Fibroblast of peridontal ligament (primary cell): Measurements from ENCODE around the gene B3GNT2.
"Not testable (repeated sequence)": the region's sequence is repeated elsewhere in the genome, so short reads cannot be mapped to it uniquely, and the experiment has no call there.

Experiments used
- DNase-seq: peaks from one replicate; pipeline ENCODE4 v3.0.0-alpha.2; 2010; ENCODE audit errors: extremely low read depth

The B3GNT2 gene

GRCh38 chr2:62234755-62235655 lies 39.1 kb downstream of the B3GNT2 start:
- DNase-seq, result no peak

DNA sequence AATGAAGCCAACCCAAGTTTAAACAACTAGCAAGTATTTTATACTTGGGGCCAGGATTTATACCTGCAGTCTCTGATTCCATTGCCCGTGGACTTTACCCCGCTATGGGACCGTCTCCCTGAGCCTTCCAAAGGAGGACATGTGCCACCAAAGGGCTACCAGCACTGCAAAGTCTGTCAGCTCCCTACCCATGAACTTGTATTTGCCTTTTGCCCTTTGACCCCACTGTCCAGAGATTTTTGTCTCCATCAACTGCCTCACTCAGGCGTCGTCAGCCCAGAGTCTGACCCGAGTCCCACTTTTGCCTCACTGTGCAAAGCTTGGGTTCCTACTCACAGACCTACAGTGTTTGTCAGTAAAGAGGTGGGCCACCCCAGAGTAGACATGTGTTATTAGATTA lies 40.6 kb downstream of the B3GNT2 start:
- DNase-seq, result no peak

DNA sequence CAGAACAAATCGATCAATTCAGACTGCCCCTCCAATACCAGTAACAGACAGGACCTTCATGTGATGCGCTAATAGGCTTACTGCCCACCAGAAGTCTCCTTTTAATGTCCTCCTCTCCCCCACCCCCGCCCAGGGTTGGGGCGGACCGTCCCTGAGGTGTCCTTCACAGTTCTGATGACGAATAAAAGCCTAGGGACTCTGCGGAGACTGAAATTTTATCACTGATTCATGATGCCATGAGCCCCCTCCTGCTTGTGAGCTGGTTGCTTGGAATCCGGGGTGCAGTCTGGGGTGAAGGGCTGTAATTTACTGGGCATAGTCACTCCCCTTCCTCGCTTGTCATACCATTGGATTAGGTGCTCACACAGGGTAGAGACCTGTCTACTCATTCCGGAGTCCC lies 42.3 kb downstream of the B3GNT2 start:
- no peak for DNase-seq

DNA sequence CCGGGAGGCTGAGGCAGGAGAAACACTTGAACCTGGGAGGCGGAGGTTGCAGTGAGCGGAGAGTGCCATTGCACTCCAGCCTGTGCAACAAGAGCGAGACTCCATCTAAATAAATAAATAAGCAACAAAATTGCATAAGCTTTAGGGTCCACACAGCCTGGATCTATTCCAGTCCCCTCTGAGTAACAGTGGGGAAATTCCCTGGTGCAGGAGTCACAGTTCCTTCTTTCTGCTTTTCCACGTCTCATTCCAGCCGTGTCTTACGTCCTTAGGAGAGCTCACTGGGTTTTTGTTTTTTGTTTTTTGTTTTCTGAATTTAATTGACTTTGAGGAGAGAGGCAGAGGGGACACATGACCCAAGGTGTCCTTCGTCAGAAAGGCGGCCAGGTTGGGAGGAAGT lies 44.6 kb downstream of the B3GNT2 start:
- DNase-seq, result no peak

GRCh38 chr2:62243983-62244382 lies 48.1 kb downstream of the B3GNT2 start:
- DNase-seq, result no peak

- no peak for DNase-seq
Observed at GRCh38 chr2:62248226-62248625, 52.3 kb downstream of the B3GNT2 start.

- no peak for DNase-seq
Observed at GRCh38 chr2:62250239-62250638, 54.3 kb downstream of the B3GNT2 start.

- DNase-seq, result no peak
Observed at GRCh38 chr2:62254424-62255266, 58.7 kb downstream of the B3GNT2 start.

- DNase-seq, result no peak
Observed at GRCh38 chr2:62257466-62257865, 61.6 kb downstream of the B3GNT2 start.

DNA sequence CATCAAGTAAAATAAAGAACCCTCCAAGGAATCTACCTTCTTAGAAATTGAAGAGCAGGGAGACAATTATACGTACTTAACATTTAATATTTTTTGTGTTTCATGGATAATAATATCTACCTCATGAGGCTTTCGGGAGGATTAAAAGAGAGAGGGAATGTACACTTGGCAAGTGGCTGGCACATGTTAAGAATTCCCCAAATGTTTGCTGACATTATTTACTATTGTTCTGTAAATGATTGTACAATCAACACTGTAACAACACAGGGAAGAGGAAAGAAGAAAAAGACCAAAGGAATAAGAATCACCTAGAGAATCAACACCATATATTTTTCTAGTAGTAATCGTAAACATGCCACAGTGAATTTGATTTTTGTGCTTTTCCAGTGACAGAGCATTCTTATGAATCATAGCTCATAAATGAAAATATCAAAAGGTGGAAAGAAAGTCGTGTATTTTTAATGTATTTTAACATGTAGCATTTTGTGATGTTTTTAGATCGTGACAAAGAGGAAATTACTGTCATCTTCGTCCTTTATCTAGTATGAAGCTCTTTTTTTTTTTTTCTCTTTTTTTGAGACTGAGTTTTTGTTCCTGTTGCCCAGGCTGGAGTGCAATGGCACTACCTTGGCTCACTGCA lies 67.3 kb downstream of the B3GNT2 start:
- DNase-seq, result no peak

GRCh38 chr2:62264186-62264585 lies 68.3 kb downstream of the B3GNT2 start:
- peak; percentile 12 for DNase-seq

DNA sequence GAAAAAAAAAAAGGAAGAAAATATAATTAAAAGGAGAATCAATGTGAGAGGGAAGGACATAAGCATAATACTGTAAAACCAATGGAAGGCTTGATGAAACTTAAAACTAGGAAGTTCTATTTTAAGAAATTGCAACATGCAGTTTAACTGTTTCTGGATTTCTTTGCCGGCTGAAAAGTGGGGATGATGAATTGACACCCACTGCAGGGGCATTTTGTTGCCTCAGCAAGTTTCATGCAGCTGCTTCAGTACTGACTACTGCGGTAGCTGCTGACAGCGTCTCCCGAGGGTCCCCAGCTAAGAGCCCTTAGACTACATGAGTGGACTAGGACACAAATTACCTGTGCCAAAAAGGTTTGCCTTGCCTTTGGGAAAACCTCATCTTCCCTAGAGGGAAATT lies 69.2 kb downstream of the B3GNT2 start:
- DNase-seq, result peak; percentile 27

DNA sequence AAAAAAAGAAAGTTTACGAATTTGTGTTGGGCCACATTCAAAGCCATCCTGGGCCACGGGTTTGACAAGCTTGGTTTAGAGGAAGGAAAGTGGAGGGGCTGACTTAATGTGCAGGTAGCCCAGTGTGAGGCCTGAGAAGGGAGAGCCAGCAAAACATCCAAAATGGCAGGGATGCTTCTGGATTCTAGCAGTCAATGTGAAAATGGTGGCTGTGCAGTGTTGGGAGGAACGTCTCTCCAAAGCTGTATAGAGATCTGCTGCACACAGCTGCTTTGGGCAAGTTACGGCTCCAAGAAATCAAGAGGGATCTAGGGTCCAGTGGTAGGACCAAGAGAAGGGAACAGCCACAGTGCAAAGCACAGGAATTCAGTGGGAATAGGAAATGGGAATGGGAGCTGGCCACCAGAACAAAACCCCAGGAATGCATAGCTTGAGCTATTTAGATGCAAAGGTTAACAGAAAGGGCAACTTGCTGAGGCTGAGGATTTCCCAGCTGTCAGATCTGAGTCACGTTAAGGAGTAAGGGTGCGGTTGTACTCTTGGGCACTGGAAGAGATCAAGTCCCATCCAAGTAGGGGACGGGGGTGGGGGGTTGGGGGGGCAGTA lies 70.6 kb downstream of the B3GNT2 start:
- peak; percentile 88 for DNase-seq

- peak; percentile 11 for DNase-seq
Observed at GRCh38 chr2:62267696-62268095, 71.8 kb downstream of the B3GNT2 start.

- DNase-seq, result not testable (repeated sequence)
Observed at GRCh38 chr2:62268681-62269188, 72.8 kb downstream of the B3GNT2 start.

- peak; percentile 31 for DNase-seq
Observed at GRCh38 chr2:62270728-62271127, 74.8 kb downstream of the B3GNT2 start.
